Ramos (cell line): Measurements from ENCODE around the gene ZSCAN20.

ENCODE experiments used
- in situ Hi-C: fragments of 300-500 bp; cut with MboI; formaldehyde crosslinking; loops from one replicate; pipeline ENCODE4 v1.14.3; 2022; ENCODE audit warnings: low sequenced_read_pairs; ENCODE audit not compliant: unreplicated experiment

The ZSCAN20 gene

GRCh38 chr1:33472269-33472980 lies at the start of gene ZSCAN20:
ZSCAN20 (plus strand) TSS chr1:33472645; CDS start chr1:33479289, 6,644 bp downstream.
- in situ Hi-C loops = no loop called here

- in situ Hi-C loops = no loop called here
These were observed 48.2 kb upstream of the ZSCAN20 start for GRCh38 chr1:33424205-33424604.

- in situ Hi-C loops = no loop called here
These were observed 47.8 kb upstream of the ZSCAN20 start for GRCh38 chr1:33424610-33425009.

GRCh38 chr1:33425900-33426299 lies 46.5 kb upstream of the ZSCAN20 start:
- in situ Hi-C loops = no loop called here

- in situ Hi-C loops = no loop called here
These were observed 45.5 kb upstream of the ZSCAN20 start for GRCh38 chr1:33426916-33427315.

- in situ Hi-C loops = no loop called here
These were observed 43.8 kb upstream of the ZSCAN20 start for GRCh38 chr1:33428661-33429060.

GRCh38 chr1:33429332-33429731 lies 43.1 kb upstream of the ZSCAN20 start:
- in situ Hi-C loops = no loop called here

GRCh38 chr1:33429856-33430691 lies 42.4 kb upstream of the ZSCAN20 start:
- in situ Hi-C loops = no loop called here

GRCh38 chr1:33430692-33431593 lies 41.5 kb upstream of the ZSCAN20 start, which contains the start of gene PHC2:
PHC2 (minus strand) TSS chr1:33431095; CDS start chr1:33375539, 55,556 bp downstream.
- in situ Hi-C loops = no loop called here

- in situ Hi-C loops = no loop called here
These were observed 38.7 kb upstream of the ZSCAN20 start for GRCh38 chr1:33433509-33434362.

GRCh38 chr1:33434363-33434750 lies 38.1 kb upstream of the ZSCAN20 start:
- in situ Hi-C loops = no loop called here

GRCh38 chr1:33435096-33435820 lies 37.2 kb upstream of the ZSCAN20 start:
- in situ Hi-C loops = no loop called here

GRCh38 chr1:33436557-33437285 lies 35.7 kb upstream of the ZSCAN20 start:
- in situ Hi-C loops = no loop called here

- in situ Hi-C loops = no loop called here
These were observed 33.9 kb upstream of the ZSCAN20 start for GRCh38 chr1:33438364-33439160.

- in situ Hi-C loops = no loop called here
These were observed 32.8 kb upstream of the ZSCAN20 start for GRCh38 chr1:33439662-33440061.

- in situ Hi-C loops = no loop called here
These were observed 31.2 kb upstream of the ZSCAN20 start for GRCh38 chr1:33441088-33441745.

GRCh38 chr1:33442141-33442540 lies 30.3 kb upstream of the ZSCAN20 start:
- in situ Hi-C loops = no loop called here
